ENCODE results near the gene ST13.
"Not testable (repeated sequence)": the region's sequence is repeated elsewhere in the genome, so short reads cannot be mapped to it uniquely, and the experiment has no call there.

DNA sequence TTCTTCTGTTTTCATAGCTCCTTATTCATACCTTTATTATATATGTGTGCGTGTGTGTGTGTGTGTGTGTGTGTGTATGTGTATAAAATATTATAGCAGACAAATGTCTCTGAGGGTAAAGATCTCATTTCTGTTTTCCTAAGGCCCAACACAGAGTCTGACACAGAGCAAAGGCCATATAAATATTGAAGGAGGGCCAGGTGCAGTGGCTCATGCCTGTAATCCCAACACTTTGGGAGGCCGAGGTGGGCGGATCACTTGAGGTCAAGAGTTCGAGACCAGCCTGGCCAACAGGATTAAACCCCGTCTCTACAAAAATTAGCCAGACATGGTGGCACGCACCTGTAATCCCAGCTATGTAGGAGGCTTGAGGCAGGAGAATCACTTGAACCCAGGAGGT, 11.9 kb upstream of the ST13 start:
- not testable (repeated sequence) for TF ChIP-seq POLR2A, POLR2AphosphoS5 (IDR thresholded peaks at IDR 0.05)
- TF ChIP-seq, protein P1, sequence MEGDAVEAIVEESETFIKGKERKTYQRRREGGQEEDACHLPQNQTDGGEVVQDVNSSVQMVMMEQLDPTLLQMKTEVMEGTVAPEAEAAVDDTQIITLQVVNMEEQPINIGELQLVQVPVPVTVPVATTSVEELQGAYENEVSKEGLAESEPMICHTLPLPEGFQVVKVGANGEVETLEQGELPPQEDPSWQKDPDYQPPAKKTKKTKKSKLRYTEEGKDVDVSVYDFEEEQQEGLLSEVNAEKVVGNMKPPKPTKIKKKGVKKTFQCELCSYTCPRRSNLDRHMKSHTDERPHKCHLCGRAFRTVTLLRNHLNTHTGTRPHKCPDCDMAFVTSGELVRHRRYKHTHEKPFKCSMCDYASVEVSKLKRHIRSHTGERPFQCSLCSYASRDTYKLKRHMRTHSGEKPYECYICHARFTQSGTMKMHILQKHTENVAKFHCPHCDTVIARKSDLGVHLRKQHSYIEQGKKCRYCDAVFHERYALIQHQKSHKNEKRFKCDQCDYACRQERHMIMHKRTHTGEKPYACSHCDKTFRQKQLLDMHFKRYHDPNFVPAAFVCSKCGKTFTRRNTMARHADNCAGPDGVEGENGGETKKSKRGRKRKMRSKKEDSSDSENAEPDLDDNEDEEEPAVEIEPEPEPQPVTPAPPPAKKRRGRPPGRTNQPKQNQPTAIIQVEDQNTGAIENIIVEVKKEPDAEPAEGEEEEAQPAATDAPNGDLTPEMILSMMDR (IDR thresholded peaks at IDR 0.05) = not testable (repeated sequence)

Measured in transverse colon (tissue), 4 donors.